ENCODE data around the gene VWA5B1.

VWA5B1 gene

DNA sequence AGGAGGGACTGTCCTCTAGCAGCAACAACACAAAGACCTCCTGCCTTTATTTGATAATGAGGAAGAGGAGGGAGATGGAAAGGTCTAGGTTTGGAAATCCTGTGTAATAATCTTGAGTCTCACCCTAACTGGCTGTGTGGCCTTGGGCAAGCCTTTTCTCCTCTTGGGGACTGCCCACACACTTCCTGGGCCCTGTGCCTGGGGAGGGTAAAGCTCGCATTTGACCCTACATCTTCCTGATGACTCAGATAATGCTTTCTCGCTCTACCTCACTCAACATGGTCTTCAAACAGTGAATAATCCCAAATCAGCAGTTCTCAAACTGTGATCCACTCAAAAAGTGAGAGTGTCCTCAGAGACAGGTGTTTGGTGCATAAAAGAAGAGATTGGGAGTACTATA is 81.2 kb downstream of the VWA5B1 start:
- no peak for DNase-seq

DNA sequence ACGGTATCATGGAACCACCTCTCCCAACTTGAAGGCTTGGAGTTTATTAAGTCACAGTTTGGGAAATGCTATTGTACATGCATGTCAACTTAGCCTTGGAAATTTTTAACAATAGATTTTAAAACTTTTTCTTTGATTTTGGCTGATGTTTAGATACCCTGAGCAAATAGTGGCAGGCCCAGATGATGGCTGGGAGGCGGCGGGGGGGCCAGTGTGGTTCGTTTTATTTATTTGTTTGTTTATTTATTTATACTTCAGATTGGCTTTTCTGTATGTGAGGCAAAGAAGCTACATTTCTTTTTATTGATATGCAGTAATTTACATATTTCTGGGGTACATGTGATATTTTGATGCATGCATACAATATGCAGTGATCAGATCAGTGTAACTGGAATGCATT is 82.0 kb downstream of the VWA5B1 start:
- no peak for DNase-seq

GRCh38 chr1:20373286-20373685 is 82.6 kb downstream of the VWA5B1 start:
- DNase-seq = no peak

- no peak for DNase-seq
Observed at GRCh38 chr1:20373764-20374163, 83.1 kb downstream of the VWA5B1 start.

DNA sequence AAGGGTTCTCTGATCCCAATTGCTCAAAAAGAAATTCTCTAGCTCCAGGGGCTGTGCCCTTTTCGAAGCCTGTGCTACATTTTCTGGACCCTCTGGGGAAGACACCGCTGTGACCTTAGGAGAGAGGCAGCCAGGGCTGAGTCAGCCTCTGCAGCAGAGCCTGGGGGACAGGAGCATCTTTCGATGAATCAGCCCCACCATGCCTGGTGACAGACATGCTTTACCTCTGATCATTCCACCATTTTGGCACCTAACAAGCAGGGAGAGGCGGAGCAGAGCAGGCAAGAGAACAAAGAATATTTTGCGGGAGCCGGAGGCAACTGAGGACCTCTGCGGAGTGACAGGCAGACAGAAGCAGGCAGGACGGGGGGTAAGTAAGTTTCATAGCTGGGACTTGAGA is 84.9 kb downstream of the VWA5B1 start:
- DNase-seq = no peak

GRCh38 chr1:20376171-20376570 is 85.5 kb downstream of the VWA5B1 start:
- DNase-seq = no peak

DNA sequence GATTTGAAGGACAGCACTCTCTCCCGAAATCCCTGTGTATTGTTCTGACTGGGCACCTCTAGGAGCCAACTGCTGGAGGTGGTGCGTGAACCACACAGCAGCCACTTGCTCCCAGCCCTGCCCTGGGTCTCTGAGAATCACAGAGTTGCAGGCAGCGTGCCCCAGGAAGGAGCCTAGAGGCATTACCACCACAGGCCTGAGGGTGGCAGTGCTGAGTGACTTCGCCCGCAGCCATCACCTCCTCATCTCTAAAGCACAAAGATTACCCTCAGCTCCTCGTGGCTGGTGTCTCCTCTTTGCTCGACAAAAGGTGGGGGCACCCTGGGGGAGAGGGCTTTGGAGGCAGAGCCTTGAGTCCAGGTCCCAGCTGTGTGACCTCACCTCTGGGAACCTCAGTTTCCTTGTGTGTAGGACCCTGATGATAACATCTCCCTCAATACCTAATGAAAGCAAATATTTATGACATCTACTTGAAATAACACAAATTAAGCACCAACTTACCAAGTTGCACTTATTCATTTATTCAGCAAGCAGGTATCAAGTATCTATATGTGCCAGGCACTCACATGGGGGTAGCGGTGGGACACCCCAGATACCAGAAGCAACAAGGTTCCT is 86.3 kb downstream of the VWA5B1 start:
- DNase-seq = peak; percentile 84

- DNase-seq = no peak
Observed at GRCh38 chr1:20377516-20378270, 87.0 kb downstream of the VWA5B1 start.

DNA sequence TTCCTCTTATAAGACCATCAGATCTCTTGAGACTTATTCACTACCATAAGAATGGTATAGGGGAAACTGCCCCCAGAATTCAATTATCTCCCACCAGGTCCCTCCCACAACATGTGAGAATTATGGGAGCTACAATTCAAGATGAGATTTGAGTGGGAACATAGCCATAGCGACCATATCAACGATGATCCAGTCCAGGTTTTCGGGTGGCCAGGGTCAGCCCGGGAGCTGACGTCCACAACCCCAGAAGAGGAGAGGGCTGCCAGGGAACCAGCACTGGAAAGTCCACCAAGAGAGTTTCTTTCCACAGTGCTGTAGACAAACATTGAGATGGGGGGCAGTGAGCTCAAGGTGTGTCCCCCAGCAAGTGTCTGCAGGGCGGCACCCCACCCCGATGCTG is 88.4 kb downstream of the VWA5B1 start:
- DNase-seq = no peak

DNA sequence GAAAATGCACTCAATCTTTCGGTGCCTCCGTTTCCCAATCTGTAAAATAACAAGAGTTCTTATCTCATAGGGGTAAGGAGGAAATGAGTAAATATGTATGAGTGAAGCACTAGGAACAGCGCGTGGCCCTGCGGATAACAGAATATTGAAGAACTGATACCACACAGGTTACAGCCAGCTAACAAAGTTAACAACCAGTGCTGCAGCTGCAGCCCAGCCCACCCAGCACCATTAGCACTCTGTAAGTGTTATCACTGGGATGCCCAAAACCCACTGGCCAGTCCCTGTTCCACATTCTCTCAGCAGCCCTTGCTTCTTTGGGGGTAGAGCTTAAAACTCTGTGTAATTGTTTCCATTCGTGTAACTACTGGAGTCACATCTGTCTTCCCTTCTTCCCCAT is 89.5 kb downstream of the VWA5B1 start:
- no peak for DNase-seq

GRCh38 chr1:20380616-20381035 is 90.0 kb downstream of the VWA5B1 start:
- DNase-seq = no peak

GRCh38 chr1:20381045-20381641 is 90.5 kb downstream of the VWA5B1 start:
- no peak for DNase-seq

DNA sequence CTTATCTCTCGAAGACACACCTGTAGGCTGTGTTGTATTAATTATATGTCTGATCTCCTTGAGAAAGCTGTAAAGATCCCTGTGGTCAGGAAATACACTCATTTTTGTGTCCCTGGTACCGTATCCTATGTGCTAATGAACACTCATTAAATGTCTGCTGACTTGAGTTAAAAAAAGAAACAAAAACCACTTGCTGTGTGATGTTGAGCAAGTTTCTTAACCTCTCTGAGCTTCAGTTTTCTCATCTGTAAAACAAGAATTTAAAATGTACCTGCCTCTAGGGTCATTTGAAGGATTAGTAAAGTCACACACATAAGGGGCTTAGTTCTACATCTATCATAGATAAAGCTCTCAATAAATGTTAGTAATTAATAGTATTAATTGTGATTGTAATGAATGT is 91.3 kb downstream of the VWA5B1 start:
- DNase-seq = no peak

DNA sequence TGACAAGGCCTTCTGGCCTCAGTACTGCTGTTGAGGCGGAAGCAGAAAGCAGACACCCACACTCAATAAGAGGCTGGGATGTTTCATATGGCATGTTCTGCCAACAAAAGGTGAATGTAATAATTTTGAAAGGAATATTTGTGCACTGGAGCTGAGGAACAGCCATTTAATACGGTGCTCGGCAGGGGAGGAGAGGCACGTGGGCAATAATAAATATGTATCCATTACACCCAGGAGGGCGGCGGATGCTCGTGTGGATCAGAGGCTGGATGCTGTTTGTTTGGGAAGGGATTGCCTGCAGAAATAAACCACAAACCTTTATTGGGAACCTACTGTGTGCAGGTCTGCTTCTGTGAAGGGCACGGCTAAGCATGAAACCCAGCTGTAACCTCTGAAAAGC is 92.0 kb downstream of the VWA5B1 start:
- no peak for DNase-seq

DNA sequence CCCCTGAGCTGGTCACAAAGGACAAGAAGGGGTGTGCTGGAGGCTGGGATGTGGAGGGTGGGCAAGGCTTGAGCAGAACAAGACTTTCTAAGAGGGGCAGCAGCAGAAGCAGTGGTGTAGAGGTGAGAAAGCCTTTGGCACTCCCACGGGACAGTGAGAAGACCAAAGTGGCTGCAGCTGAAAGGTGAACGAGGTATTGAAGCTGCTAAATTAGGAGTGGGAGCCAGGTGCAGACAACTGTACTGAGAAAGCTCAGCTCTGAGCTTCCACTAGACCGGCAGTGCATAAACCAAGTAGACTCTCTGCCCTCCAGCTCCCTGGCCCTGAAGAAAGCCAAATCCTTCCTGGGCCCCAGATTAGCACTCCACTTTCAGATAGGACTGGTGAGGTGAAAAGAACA is 93.0 kb downstream of the VWA5B1 start:
- no peak for DNase-seq

DNA sequence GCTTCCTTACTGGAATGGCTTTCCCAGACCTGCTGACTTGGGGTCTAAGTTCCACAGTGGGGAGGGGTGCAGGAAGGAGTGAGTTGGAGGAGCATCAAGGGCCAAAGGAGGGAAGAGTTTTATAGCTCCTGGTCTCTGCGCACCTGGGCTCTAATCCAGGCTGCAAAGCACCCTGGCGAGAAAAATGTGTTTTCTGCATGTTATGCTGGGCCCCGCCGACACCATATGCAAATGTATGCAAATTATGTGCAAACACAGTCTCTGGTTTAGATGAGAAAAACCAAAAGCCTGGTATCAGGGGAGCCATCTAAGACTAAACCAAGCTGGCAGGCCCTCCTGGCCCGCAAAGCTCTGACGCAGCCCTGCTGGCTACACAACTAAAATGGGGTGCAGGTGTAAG is 95.0 kb downstream of the VWA5B1 start:
- no peak for DNase-seq

DNA sequence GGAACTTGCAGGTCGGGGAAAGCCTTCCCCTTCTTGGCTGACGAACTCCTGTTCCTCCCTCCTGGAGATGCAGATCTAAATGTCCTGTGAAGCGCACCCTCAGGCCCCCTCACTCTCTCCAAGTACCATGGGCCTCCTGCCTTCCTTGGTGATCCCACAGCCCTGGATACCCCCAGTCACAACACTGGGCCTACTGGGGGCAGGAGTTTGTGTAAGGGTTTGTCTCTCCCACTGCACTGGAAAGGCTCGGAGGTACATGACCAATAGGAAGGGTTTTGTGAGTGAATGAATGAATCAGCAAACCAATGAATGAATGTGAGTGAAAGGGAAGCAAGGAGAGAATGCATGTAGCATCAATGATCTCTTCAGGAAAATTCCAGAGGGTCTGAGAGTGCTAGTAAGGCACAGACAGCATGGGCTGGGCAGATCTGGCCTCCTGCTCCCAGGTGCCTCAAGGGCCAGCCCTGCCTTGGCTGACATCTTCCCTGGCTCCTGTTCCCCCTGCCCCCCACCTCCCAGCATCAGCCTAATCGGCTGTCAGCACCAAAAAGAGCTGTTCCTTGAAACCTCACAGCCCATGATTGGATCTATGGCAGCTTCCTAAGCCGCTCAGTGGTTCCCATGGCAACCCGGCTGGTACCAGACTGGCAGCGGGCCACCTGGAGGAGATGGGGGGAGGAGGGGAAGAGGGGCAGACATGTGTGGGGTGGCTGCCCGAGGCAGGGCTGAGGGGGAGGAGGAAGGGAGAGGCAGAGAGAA is 95.8 kb downstream of the VWA5B1 start:
- DNase-seq = no peak

- DNase-seq = no peak
Observed at GRCh38 chr1:20389571-20389970, 98.9 kb downstream of the VWA5B1 start.

DNA sequence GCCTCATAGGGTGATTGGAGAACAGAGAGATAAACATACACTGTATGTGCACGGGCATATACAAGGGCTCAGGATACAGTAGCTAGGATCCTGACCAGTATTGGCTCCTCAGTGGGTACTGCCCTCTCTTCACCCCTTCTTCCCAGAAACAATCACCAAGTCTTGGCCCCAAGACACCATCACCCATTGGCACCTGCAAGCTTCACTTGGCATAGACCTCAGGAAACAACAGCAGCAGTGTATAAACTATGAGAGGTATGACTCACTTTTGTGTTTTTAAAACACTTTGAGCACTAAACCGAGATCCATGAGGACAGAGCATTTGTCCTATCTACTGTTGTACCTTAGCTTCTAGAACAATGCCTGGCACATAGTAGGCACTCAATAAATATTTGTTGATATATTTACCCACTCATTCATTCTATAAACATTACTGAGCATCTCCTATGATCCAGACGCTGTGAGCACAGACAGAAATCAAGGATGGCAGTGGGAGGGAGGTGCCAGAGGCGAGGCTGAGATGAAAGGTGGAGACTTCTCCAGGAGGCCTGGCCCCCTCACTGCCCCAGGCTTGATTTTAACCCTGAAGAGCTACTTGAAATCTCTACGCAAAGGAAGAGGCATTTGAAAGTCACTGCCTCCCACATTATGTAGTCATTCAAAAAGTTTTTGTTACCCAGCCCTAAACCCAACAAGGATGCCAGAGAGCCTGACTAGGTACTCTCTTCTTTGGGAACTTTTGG is 100.1 kb downstream of the VWA5B1 start:
- no peak for DNase-seq

- no peak for DNase-seq
Observed at GRCh38 chr1:20395255-20395654, 104.6 kb downstream of the VWA5B1 start.

GRCh38 chr1:20398744-20399143 is 108.1 kb downstream of the VWA5B1 start:
- no peak for DNase-seq

GRCh38 chr1:20399196-20399595 is 108.5 kb downstream of the VWA5B1 start:
- no peak for DNase-seq

- no peak for DNase-seq
Observed at GRCh38 chr1:20399606-20400180, 109.0 kb downstream of the VWA5B1 start.
